ENCODE data around the gene FTCD. TPM values are rescaled to one million over a fixed set of nuclear protein-coding genes. Genes with fewer than 3 reads are reported as not detected.

FTCD gene
- total RNA-seq, 4 donors from 2014 or later: not detected

GRCh38 chr21:46193829-46194373 is 38.5 kb upstream of the FTCD start:
- TF ChIP-seq POLR2AphosphoS5 (IDR thresholded peaks at IDR 0.05): no peak
- no peak for TF ChIP-seq POLR2A (IDR thresholded peaks at IDR 0.05)
- TF ChIP-seq, protein P1, sequence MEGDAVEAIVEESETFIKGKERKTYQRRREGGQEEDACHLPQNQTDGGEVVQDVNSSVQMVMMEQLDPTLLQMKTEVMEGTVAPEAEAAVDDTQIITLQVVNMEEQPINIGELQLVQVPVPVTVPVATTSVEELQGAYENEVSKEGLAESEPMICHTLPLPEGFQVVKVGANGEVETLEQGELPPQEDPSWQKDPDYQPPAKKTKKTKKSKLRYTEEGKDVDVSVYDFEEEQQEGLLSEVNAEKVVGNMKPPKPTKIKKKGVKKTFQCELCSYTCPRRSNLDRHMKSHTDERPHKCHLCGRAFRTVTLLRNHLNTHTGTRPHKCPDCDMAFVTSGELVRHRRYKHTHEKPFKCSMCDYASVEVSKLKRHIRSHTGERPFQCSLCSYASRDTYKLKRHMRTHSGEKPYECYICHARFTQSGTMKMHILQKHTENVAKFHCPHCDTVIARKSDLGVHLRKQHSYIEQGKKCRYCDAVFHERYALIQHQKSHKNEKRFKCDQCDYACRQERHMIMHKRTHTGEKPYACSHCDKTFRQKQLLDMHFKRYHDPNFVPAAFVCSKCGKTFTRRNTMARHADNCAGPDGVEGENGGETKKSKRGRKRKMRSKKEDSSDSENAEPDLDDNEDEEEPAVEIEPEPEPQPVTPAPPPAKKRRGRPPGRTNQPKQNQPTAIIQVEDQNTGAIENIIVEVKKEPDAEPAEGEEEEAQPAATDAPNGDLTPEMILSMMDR (IDR thresholded peaks at IDR 0.05): no peak
- TF ChIP-seq EP300 (IDR thresholded peaks at IDR 0.05): no peak
- H3K9me3 ChIP-seq: no peaks in the 10 kb centered on the region
- 93% methylated on average over 9 of the region's 10 CpGs for WGBS
- H3K4me1 ChIP-seq: peaks cover 27% of the 10 kb centered on the region
- peaks cover 76% of the 10 kb centered on the region for H3K36me3 ChIP-seq
- H3K27me3 ChIP-seq: no peaks in the 10 kb centered on the region
- no peak overlapping the region for H3K4me3 ChIP-seq
- H3K27ac ChIP-seq: no peak overlapping the region
- peak; percentile 8 to 45 for DNase-seq (ENCODE audit: low spot score in 2 of 2)

GRCh38 chr21:46191686-46192575 is 36.6 kb upstream of the FTCD start:
- WGBS: 95% methylated on average over 16 of the region's 20 CpGs
- TF ChIP-seq, protein P1 (IDR thresholded peaks at IDR 0.05): no peak
- TF ChIP-seq EP300 (IDR thresholded peaks at IDR 0.05): no peak
- no peak for TF ChIP-seq POLR2AphosphoS5 (IDR thresholded peaks at IDR 0.05)
- TF ChIP-seq POLR2A (IDR thresholded peaks at IDR 0.05): no peak
- Histone ChIP-seq H3K27me3 (no peaks in the 10 kb centered on the region), H3K9me3 (no peaks in the 10 kb centered on the region), H3K4me1 (peaks cover 42% of the 10 kb centered on the region), H3K36me3 (peaks cover 60% of the 10 kb centered on the region), H3K27ac (no peak overlapping the region), H3K4me3 (no peak overlapping the region)
- peak; percentile 59 to 66 for DNase-seq (ENCODE audit: low spot score in 2 of 2)

DNA sequence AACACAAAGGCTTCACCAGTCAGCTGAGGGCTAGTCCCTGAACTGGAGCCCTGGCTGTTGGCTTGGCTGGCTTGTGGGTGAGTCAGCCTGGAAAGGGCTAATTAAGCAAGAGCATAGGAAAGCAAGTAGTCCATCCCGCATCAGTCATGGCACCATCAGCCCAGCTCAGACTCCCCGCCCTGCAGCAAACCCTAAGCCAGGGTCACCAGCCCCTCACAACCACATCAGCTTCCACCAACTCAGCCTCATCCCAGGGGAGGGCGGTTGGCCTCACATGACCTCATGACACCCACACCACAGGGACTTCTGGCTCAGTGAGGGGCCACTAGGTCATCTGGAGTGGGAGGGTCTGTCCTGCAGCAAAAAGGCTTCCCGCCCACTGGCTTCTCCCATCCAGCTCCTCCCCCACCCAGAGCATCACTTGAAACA is 35.9 kb upstream of the FTCD start:
- H3K4me3 ChIP-seq: no peak overlapping the region
- H3K9me3 ChIP-seq: no peaks in the 10 kb centered on the region
- no CpG with 5 or more reads among the region's 4 CpGs for WGBS
- H3K36me3 ChIP-seq: peaks cover 54% of the 10 kb centered on the region
- H3K27me3 ChIP-seq: no peaks in the 10 kb centered on the region
- TF ChIP-seq POLR2AphosphoS5 (IDR thresholded peaks at IDR 0.05) (no peak), EP300 (IDR thresholded peaks at IDR 0.05) (no peak), POLR2A (IDR thresholded peaks at IDR 0.05) (no peak)
- TF ChIP-seq, protein P1 (IDR thresholded peaks at IDR 0.05): no peak
- peak; percentile 80 to 82 for DNase-seq (ENCODE audit: low spot score in 2 of 2)
- H3K4me1 ChIP-seq: peaks cover 42% of the 10 kb centered on the region
- peak overlapping the region; percentile 92 for H3K27ac ChIP-seq

DNA sequence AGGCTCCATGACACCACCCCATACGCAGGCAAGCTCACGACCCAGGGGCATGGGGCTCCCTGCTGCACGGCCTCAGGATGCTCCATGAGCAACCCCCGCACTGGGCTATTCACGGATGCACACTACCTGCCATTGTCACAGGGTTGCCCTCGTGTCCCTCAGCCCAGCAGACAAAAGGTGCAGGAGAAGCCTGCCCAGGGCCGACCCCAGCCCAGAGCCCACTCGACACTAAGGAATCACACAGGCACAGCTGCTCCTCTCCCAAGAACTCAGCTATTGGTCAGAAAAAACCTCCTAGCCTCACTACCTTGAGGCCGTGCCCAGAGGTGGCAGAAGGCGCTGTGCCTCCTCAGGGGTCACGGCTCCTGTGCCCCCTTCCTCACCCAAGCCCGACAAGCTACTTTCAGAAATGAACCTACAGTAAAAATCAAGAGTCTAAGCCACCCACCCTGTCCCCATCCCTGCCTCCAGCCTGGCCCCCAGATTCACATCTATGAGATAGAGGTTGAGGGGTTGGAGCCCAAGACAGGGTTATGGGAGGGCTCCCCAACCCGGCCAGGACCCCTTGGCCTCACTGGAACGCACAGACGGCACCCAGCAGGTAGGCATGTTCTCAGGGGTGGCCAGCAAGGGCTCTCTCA is 35.2 kb upstream of the FTCD start:
- Histone ChIP-seq H3K9me3 (no peaks in the 10 kb centered on the region), H3K4me1 (peaks cover 42% of the 10 kb centered on the region), H3K4me3 (no peak overlapping the region), H3K36me3 (peaks cover 47% of the 10 kb centered on the region), H3K27me3 (no peaks in the 10 kb centered on the region), H3K27ac (peak overlapping the region; percentile 92)
- 87% methylated on average over 8 of the region's 15 CpGs for WGBS
- TF ChIP-seq EP300 (IDR thresholded peaks at IDR 0.05) (no peak), POLR2AphosphoS5 (IDR thresholded peaks at IDR 0.05) (no peak), POLR2A (IDR thresholded peaks at IDR 0.05) (no peak)
- TF ChIP-seq, protein P1 (IDR thresholded peaks at IDR 0.05): no peak
- peak; percentile 60 to 78 for DNase-seq (ENCODE audit: low spot score in 2 of 2)

All from suprapubic skin (tissue), 4 donors.